HEK293 (cell line): ENCODE data around the gene FA2H.

Source experiments
- CTCF ChIA-PET: fragments of 350-600 bp; formaldehyde crosslinking; extraction: SDS; loops from one replicate; lab custom pipeline; 2021; ENCODE audit warnings: antibody characterized with exemption; lab: Yijun Ruan, JAX
- POLR2A ChIA-PET: fragments of 300-600 bp; formaldehyde crosslinking; extraction: SDS; loops from one replicate; lab custom pipeline; 2020; ENCODE audit warnings: antibody characterized with exemption, inconsistent platforms; lab: Yijun Ruan, JAX
- H3K27ac ChIP-seq: fragments of 200-500 bp; sonication (Bioruptor generic); 2 replicates; pipeline ENCODE4 v1.5.1; 2014; ENCODE audit warnings: low read depth, low read length, control low read depth, inconsistent platforms; ENCODE audit errors: extremely low read depth
- H3K36me3 ChIP-seq, 2 experiments: fragments of 200-500 bp in 1 of 2; sonication (Bioruptor generic) in 1 of 2; 1 replicate in 1 of 2; 2 replicates in 1 of 2; pipeline ENCODE4 v1.5.1; 2014 to 2017; ENCODE audit warnings: inconsistent platforms in 2 of 2, low read length in 2 of 2; ENCODE audit not compliant: control insufficient read depth in 2 of 2, insufficient read depth in 1 of 2
- H3K4me1 ChIP-seq: fragments of 200-500 bp; sonication (Bioruptor generic); 2 replicates; pipeline ENCODE4 v1.5.1; 2014; ENCODE audit warnings: mild to moderate bottlenecking, low read length, inconsistent platforms; ENCODE audit not compliant: control insufficient read depth, insufficient read depth
- H3K4me3 ChIP-seq: 2 replicates; pipeline ENCODE4 v1.5.1; 2011; ENCODE audit warnings: low read depth, mild to moderate bottlenecking, control low read depth, low read length, moderate library complexity
- H3K9me3 ChIP-seq: fragments of 200-500 bp; sonication (Bioruptor generic); 2 replicates; pipeline ENCODE4 v1.5.1; 2014; ENCODE audit warnings: low read depth, low read length, inconsistent platforms; ENCODE audit not compliant: control insufficient read depth, insufficient read depth
- EGR2 ChIP-seq: fragments of 450-650 bp; formaldehyde crosslinking; IDR thresholded peaks from 2 replicates; pipeline ENCODE4 v1.5.1; 2016; ENCODE audit warnings: low read depth, missing biosample characterization, missing genetic modification characterization
- SALL2 ChIP-seq: fragments of 450-650 bp; formaldehyde crosslinking; IDR thresholded peaks from 2 replicates; pipeline ENCODE4 v1.5.0; 2017; ENCODE audit warnings: missing biosample characterization, mild to moderate bottlenecking, missing genetic modification characterization, borderline replicate concordance
- SETDB1 ChIP-seq: IDR thresholded peaks from one replicate; pipeline ENCODE4 v1.6.1; 2017; ENCODE audit warnings: mild to moderate bottlenecking, low read length, moderate library complexity, mixed read lengths; ENCODE audit not compliant: insufficient read length
- ZBTB17 ChIP-seq: fragments of 450-650 bp; formaldehyde crosslinking; IDR thresholded peaks from 2 replicates; pipeline ENCODE4 v1.5.1; 2016; ENCODE audit warnings: missing biosample characterization, missing genetic modification characterization
- ZNF132 ChIP-seq: fragments of 450-650 bp; formaldehyde crosslinking; IDR thresholded peaks from 2 replicates; pipeline ENCODE4 v1.5.1; 2017; ENCODE audit warnings: missing biosample characterization, missing genetic modification characterization, borderline replicate concordance
- ZNF2 ChIP-seq: fragments of 450-650 bp; formaldehyde crosslinking; IDR thresholded peaks from 2 replicates; pipeline ENCODE4 v1.5.1; 2016; ENCODE audit warnings: missing biosample characterization, missing genetic modification characterization
- ZNF335 ChIP-seq: fragments of 450-650 bp; formaldehyde crosslinking; conservative IDR thresholded peaks from 2 replicates; pipeline ENCODE4 v1.5.1; 2016; ENCODE audit warnings: missing biosample characterization, missing genetic modification characterization
- ZNF354C ChIP-seq: fragments of 450-650 bp; formaldehyde crosslinking; IDR thresholded peaks from 2 replicates; pipeline ENCODE4 v1.5.1; 2016; ENCODE audit warnings: missing biosample characterization, missing genetic modification characterization, low read depth, borderline replicate concordance
- ZNF37A ChIP-seq: fragments of 450-650 bp; IDR thresholded peaks from 2 replicates; pipeline ENCODE4 v1.5.1; 2018; ENCODE audit warnings: missing biosample characterization, missing genetic modification characterization
- ZNF423 ChIP-seq: fragments of 450-650 bp; formaldehyde crosslinking; IDR thresholded peaks from 2 replicates; pipeline ENCODE4 v1.5.1; 2016; ENCODE audit warnings: missing biosample characterization, missing genetic modification characterization
- ZNF544 ChIP-seq: fragments of 450-650 bp; formaldehyde crosslinking; IDR thresholded peaks from 2 replicates; pipeline ENCODE4 v1.5.0; 2017; ENCODE audit warnings: missing biosample characterization, missing genetic modification characterization
- ZNF624 ChIP-seq: fragments of 450-650 bp; formaldehyde crosslinking; IDR thresholded peaks from 2 replicates; pipeline ENCODE4 v1.5.1; 2017; ENCODE audit warnings: missing biosample characterization, missing genetic modification characterization
- ZNF707 ChIP-seq: fragments of 450-650 bp; formaldehyde crosslinking; IDR thresholded peaks from 2 replicates; pipeline ENCODE4 v1.5.1; 2016; ENCODE audit warnings: missing biosample characterization, missing genetic modification characterization
- ZNF777 ChIP-seq: fragments of 450-650 bp; formaldehyde crosslinking; IDR thresholded peaks from 2 replicates; pipeline ENCODE4 v1.5.1; 2017; ENCODE audit warnings: missing biosample characterization, missing genetic modification characterization, borderline replicate concordance
- TF ChIP-seq, protein P1 (sequence below): fragments of 450-650 bp; formaldehyde crosslinking; IDR thresholded peaks from 2 replicates; pipeline ENCODE4 v1.5.1; 2016; ENCODE audit warnings: missing biosample characterization, missing genetic modification characterization
- TF ChIP-seq, protein P2 (sequence below): fragments of 450-650 bp; formaldehyde crosslinking; IDR thresholded peaks from 2 replicates; pipeline ENCODE4 v1.5.1; 2016; ENCODE audit warnings: missing biosample characterization, missing genetic modification characterization
- TF ChIP-seq, protein P3 (sequence below): fragments of 450-650 bp; formaldehyde crosslinking; IDR thresholded peaks from 2 replicates; pipeline ENCODE4 v1.5.1; 2016; ENCODE audit warnings: missing biosample characterization, missing genetic modification characterization

FA2H gene

DNA sequence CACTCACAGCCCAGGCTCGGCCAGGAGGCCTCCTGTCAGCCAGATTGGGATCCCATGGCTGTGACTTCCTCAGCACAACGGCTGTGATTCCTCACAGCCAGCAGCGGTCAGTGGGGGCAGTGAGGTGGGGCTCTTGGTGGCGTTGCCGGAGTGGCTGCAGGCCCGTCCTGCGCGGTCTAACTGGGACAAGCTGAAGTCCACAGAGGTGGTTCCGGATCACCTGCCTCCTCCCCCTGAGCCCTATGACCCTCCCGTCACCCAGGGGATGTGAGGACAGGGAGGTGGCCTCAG, 39.5 kb downstream of the FA2H start:
- CTCF ChIA-PET: interaction anchor here (0.6 kb wide), 1 partner anchor 191 kb away, joined by 3 read pairs; no protein-coding TSS in a partner anchor
- H3K4me1 ChIP-seq: no peaks in the 10 kb centered on the region

DNA sequence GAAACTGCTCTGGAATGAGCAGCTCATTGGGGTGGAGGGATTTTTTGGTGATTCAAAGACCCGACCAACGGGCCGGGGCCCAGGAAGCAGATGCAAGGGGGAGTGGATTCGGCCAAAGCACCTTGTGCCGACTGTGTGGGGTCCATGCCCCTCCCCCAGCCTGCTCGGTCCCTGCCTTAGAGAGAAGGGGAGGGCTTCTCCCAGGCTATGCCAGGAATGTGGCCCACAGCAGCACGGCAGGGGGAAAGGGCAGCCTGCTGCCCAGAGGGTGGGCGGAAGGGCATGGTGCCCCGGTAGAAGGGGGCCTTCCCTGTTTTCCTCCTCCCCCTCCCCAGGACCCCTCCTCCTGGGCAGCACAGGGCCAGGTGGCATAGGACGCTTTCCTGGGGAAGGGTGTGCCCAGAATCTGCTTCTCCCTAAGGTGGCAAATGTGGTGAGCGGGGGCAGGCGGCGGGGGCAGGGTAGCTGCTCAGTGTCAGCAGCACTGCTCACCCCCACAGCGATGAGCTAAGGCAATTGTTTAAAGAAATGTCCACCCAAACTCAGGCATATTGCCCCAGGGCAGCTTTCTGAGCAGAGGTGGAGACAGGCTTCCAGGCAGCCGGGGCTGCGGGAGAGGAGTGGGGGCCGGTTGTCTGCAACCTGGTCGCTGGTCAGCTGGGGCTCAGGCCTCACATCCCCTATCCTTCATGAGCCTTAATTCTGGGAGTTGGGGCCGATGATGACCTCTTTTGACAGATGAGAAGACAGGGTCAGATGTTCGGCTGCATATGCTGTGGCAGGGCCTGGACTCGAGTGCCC, 40.1 kb downstream of the FA2H start:
- no peak overlapping the region for H3K27ac ChIP-seq
- H3K4me1 ChIP-seq: no peaks in the 10 kb centered on the region
- no peak for TF ChIP-seq SALL2 (tag by site-specific recombination)
- peak; percentile 48; the same call in 1 of the 2 replicates for TF ChIP-seq EGR2 (tag by site-specific recombination)
- ChIA-PET CTCF (interaction anchor here (0.6 kb wide), 1 partner anchor 191 kb away, joined by 3 read pairs; no protein-coding TSS in a partner anchor), POLR2A (no interaction called here)
- no peak overlapping the region for H3K4me3 ChIP-seq
- H3K9me3 ChIP-seq: no peaks in the 10 kb centered on the region
- no peaks in the 10 kb centered on the region for H3K36me3 ChIP-seq

More for the DNA sequence above, 39.5 kb downstream of the FA2H start:
- Histone ChIP-seq H3K27ac (no peak overlapping the region), H3K9me3 (no peaks in the 10 kb centered on the region), H3K4me3 (no peak overlapping the region), H3K36me3 (no peaks in the 10 kb centered on the region)
- TF ChIP-seq SETDB1: no peak
- no peak for TF ChIP-seq ZNF335
- no peak for TF ChIP-seq ZNF132 (tag by site-specific recombination)
- TF ChIP-seq ZNF707 (tag by site-specific recombination): no peak
- TF ChIP-seq ZNF37A (tag by site-specific recombination): no peak
- no peak for TF ChIP-seq ZNF624
- TF ChIP-seq, protein P1, sequence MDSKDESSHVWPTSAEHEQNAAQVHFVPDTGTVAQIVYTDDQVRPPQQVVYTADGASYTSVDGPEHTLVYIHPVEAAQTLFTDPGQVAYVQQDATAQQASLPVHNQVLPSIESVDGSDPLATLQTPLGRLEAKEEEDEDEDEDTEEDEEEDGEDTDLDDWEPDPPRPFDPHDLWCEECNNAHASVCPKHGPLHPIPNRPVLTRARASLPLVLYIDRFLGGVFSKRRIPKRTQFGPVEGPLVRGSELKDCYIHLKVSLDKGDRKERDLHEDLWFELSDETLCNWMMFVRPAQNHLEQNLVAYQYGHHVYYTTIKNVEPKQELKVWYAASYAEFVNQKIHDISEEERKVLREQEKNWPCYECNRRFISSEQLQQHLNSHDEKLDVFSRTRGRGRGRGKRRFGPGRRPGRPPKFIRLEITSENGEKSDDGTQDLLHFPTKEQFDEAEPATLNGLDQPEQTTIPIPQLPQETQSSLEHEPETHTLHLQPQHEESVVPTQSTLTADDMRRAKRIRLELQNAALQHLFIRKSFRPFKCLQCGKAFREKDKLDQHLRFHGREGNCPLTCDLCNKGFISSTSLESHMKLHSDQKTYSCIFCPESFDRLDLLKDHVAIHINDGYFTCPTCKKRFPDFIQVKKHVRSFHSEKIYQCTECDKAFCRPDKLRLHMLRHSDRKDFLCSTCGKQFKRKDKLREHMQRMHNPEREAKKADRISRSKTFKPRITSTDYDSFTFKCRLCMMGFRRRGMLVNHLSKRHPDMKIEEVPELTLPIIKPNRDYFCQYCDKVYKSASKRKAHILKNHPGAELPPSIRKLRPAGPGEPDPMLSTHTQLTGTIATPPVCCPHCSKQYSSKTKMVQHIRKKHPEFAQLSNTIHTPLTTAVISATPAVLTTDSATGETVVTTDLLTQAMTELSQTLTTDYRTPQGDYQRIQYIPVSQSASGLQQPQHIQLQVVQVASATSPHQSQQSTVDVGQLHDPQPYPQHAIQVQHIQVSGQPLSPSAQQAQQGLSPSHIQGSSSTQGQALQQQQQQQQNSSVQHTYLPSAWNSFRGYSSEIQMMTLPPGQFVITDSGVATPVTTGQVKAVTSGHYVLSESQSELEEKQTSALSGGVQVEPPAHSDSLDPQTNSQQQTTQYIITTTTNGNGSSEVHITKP (tag by site-specific recombination): no peak
- TF ChIP-seq ZNF2 (tag by site-specific recombination): no peak
- TF ChIP-seq, protein P2, sequence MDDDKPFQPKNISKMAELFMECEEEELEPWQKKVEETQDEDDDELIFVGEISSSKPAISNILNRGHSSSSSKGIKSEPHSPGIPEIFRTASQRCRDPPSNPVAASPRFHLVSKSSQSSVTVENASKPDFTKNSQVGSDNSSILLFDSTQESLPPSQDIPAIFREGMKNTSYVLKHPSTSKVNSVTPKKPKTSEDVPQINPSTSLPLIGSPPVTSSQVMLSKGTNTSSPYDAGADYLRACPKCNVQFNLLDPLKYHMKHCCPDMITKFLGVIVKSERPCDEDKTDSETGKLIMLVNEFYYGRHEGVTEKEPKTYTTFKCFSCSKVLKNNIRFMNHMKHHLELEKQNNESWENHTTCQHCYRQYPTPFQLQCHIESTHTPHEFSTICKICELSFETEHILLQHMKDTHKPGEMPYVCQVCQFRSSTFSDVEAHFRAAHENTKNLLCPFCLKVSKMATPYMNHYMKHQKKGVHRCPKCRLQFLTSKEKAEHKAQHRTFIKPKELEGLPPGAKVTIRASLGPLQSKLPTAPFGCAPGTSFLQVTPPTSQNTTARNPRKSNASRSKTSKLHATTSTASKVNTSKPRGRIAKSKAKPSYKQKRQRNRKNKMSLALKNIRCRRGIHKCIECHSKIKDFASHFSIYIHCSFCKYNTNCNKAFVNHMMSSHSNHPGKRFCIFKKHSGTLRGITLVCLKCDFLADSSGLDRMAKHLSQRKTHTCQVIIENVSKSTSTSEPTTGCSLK: no peak
- no peak for TF ChIP-seq ZNF423
- TF ChIP-seq ZNF777 (tag by site-specific recombination): no peak
- TF ChIP-seq, protein P3, sequence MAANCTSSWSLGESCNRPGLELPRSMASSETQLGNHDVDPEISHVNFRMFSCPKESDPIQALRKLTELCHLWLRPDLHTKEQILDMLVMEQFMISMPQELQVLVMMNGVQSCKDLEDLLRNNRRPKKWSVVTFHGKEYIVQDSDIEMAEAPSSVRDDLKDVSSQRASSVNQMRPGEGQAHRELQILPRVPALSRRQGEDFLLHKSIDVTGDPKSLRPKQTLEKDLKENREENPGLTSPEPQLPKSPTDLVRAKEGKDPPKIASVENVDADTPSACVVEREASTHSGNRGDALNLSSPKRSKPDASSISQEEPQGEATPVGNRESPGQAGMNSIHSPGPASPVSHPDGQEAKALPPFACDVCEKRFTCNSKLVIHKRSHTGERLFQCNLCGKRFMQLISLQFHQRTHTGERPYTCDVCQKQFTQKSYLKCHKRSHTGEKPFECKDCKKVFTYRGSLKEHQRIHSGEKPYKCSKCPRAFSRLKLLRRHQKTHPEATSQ: no peak
- TF ChIP-seq ZBTB17 (tag by site-specific recombination): no peak
- TF ChIP-seq ZNF354C (tag by site-specific recombination): no peak
- no peak for TF ChIP-seq ZNF544 (tag by site-specific recombination)
- POLR2A ChIA-PET: no interaction called here
